ENCODE data around the gene JAKMIP1. TPM values are rescaled to one million over a fixed set of nuclear protein-coding genes. Genes with fewer than 3 reads are reported as not detected.

The JAKMIP1 gene
- total RNA-seq, 1 experiment from 2014 or later, result not detected

GRCh38 chr4:5984843-5985242, 215.5 kb downstream of the JAKMIP1 start:
- no peak for DNase-seq
- intact Hi-C loops (cut with micrococcal nuclease; ENCODE audit: unreplicated experiment), result no loop called here
- Mint-ChIP-seq H3K27ac (ENCODE audit: unreplicated experiment) (no peak overlapping the region), H3K27me3 (ENCODE audit: unreplicated experiment) (peaks cover 16% of the 10 kb centered on the region), H3K4me1 (ENCODE audit: low read depth, unreplicated experiment) (no peaks in the 10 kb centered on the region), H3K4me3 (ENCODE audit: low read depth, unreplicated experiment) (no peak overlapping the region), H3K9me3 (ENCODE audit: low read depth, unreplicated experiment) (peaks cover 10% of the 10 kb centered on the region), H3K36me3 (ENCODE audit: insufficient read depth, unreplicated experiment) (no peaks in the 10 kb centered on the region)
- CTCF ChIA-PET, result no interaction called here
- TF ChIP-seq, protein P1, sequence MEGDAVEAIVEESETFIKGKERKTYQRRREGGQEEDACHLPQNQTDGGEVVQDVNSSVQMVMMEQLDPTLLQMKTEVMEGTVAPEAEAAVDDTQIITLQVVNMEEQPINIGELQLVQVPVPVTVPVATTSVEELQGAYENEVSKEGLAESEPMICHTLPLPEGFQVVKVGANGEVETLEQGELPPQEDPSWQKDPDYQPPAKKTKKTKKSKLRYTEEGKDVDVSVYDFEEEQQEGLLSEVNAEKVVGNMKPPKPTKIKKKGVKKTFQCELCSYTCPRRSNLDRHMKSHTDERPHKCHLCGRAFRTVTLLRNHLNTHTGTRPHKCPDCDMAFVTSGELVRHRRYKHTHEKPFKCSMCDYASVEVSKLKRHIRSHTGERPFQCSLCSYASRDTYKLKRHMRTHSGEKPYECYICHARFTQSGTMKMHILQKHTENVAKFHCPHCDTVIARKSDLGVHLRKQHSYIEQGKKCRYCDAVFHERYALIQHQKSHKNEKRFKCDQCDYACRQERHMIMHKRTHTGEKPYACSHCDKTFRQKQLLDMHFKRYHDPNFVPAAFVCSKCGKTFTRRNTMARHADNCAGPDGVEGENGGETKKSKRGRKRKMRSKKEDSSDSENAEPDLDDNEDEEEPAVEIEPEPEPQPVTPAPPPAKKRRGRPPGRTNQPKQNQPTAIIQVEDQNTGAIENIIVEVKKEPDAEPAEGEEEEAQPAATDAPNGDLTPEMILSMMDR (IDR thresholded peaks at IDR 0.05; ENCODE audit: unreplicated experiment), result no peak
- no TSS peak for BruUV-seq (replicated peaks)

GRCh38 chr4:5982156-5982973, 218.0 kb downstream of the JAKMIP1 start:
- intact Hi-C loops (cut with micrococcal nuclease; ENCODE audit: unreplicated experiment), result no loop called here
- TF ChIP-seq, protein P1 (IDR thresholded peaks at IDR 0.05; ENCODE audit: unreplicated experiment), result no peak
- DNase-seq, result no peak
- Mint-ChIP-seq H3K27me3 (ENCODE audit: unreplicated experiment) (no peaks in the 10 kb centered on the region), H3K4me1 (ENCODE audit: low read depth, unreplicated experiment) (no peaks in the 10 kb centered on the region), H3K9me3 (ENCODE audit: low read depth, unreplicated experiment) (peaks cover 10% of the 10 kb centered on the region), H3K4me3 (ENCODE audit: low read depth, unreplicated experiment) (no peak overlapping the region), H3K27ac (ENCODE audit: unreplicated experiment) (no peak overlapping the region), H3K36me3 (ENCODE audit: insufficient read depth, unreplicated experiment) (no peaks in the 10 kb centered on the region)
- no TSS peak for BruUV-seq (replicated peaks)
- CTCF ChIA-PET, result no interaction called here

DNA sequence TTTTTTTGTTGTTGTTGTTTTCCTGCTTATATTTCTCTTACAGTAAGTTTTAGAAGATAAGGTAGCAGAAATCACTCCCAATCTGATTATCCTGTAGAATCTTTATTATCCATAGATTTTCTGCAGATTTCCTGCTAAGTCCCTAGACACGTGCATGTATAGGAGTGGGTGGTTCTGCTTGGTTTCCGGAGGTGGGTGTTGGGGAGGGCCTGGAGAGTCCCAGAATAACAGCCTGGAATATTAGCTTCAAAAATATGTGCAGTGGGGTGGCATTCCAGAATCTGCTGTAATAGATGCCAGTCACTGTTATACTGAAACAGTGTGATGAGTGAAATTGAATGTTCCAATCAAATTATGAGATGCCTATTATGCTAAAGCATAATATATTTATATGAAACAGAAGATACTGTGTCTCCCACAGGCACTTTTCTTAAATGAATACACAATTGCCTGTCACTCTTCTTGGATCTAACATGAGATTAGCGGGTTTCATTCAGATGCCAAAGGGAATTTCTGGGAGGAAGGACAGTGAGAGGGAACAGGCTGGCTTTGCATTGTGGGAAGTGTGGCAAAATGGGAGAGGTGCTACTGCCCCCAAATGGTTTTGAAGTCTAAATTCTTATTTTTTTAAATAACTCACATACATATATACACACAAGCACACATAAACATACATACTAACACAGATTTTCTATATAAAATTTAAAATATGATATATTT, 219.8 kb downstream of the JAKMIP1 start:
- Mint-ChIP-seq H3K27me3 (ENCODE audit: unreplicated experiment) (no peaks in the 10 kb centered on the region), H3K36me3 (ENCODE audit: insufficient read depth, unreplicated experiment) (no peaks in the 10 kb centered on the region), H3K9me3 (ENCODE audit: low read depth, unreplicated experiment) (peaks cover 10% of the 10 kb centered on the region), H3K4me1 (ENCODE audit: low read depth, unreplicated experiment) (no peaks in the 10 kb centered on the region), H3K4me3 (ENCODE audit: low read depth, unreplicated experiment) (no peak overlapping the region), H3K27ac (ENCODE audit: unreplicated experiment) (no peak overlapping the region)
- TF ChIP-seq, protein P1 (IDR thresholded peaks at IDR 0.05; ENCODE audit: unreplicated experiment), result no peak
- intact Hi-C loops (cut with micrococcal nuclease; ENCODE audit: unreplicated experiment), result no loop called here
- no TSS peak for BruUV-seq (replicated peaks)
- DNase-seq, result no peak
- CTCF ChIA-PET, result no interaction called here

GRCh38 chr4:5979981-5980380, 220.4 kb downstream of the JAKMIP1 start:
- Mint-ChIP-seq H3K9me3 (ENCODE audit: low read depth, unreplicated experiment) (peaks cover 10% of the 10 kb centered on the region), H3K27me3 (ENCODE audit: unreplicated experiment) (no peaks in the 10 kb centered on the region), H3K4me1 (ENCODE audit: low read depth, unreplicated experiment) (no peaks in the 10 kb centered on the region), H3K27ac (ENCODE audit: unreplicated experiment) (no peak overlapping the region), H3K4me3 (ENCODE audit: low read depth, unreplicated experiment) (no peak overlapping the region), H3K36me3 (ENCODE audit: insufficient read depth, unreplicated experiment) (no peaks in the 10 kb centered on the region)
- intact Hi-C loops (cut with micrococcal nuclease; ENCODE audit: unreplicated experiment), result no loop called here
- DNase-seq, result peak; percentile 13
- TF ChIP-seq, protein P1 (IDR thresholded peaks at IDR 0.05; ENCODE audit: unreplicated experiment), result no peak
- CTCF ChIA-PET, result no interaction called here
- no TSS peak for BruUV-seq (replicated peaks)

Measured in Calu3 (cell line).